A673 (cell line): ENCODE measurements around the gene ZNF385C. TPM values are rescaled to one million over a fixed set of nuclear protein-coding genes. Genes with fewer than 3 reads are reported as not detected.

Experiments
- BruUV-seq: library from RNA; stranded (reverse); fragments of 400-500 nt; replicated peaks from 2 replicates; lab custom pipeline; 2021; lab: Mats Ljungman, UMichigan
- CTCF ChIA-PET: fragments of 300-600 bp; sonication (Branson Sonifier 250); formaldehyde crosslinking; loops from one replicate; lab custom pipeline; 2022; ENCODE audit warnings: antibody characterized with exemption; lab: Charles Lee
- POLR2A ChIA-PET: fragments of 300-600 bp; sonication (Branson Sonifier 250); formaldehyde crosslinking; loops from one replicate; lab custom pipeline; 2022; ENCODE audit warnings: antibody characterized with exemption; ENCODE audit not compliant: low non-redundant PET; lab: Charles Lee
- DNase-seq: peaks from one replicate; pipeline ENCODE4 v3.0.0-alpha.2; 2015; ENCODE audit warnings: low spot score
- H3K27ac ChIP-seq: fragments of 200-600 bp; sonication (generic); 2 replicates; pipeline ENCODE4 v1.5.1; 2016; ENCODE audit warnings: mixed run types, low read depth, mild to moderate bottlenecking, mixed read lengths, antibody characterized with exemption, low read length; ENCODE audit not compliant: poor library complexity, severe bottlenecking
- H3K27me3 ChIP-seq: fragments of 200-600 bp; sonication (generic); replicated peaks from 2 replicates; pipeline ENCODE4 v1.6.1; 2017; ENCODE audit warnings: mixed run types, low read depth, mild to moderate bottlenecking, mixed read lengths, antibody characterized with exemption, low read length; ENCODE audit not compliant: insufficient read depth, poor library complexity
- H3K36me3 ChIP-seq: fragments of 200-600 bp; sonication (generic); 2 replicates; pipeline ENCODE4 v1.6.1; 2016; ENCODE audit warnings: mixed run types, mild to moderate bottlenecking, mixed read lengths, antibody characterized with exemption, low read length; ENCODE audit not compliant: insufficient read depth, poor library complexity, severe bottlenecking
- H3K4me1 ChIP-seq: fragments of 200-600 bp; sonication (generic); 2 replicates; pipeline ENCODE4 v1.6.1; 2017; ENCODE audit warnings: mixed run types, mild to moderate bottlenecking, mixed read lengths, antibody characterized with exemption, low read length; ENCODE audit not compliant: insufficient read depth, poor library complexity, severe bottlenecking
- H3K4me3 ChIP-seq: fragments of 200-600 bp; sonication (generic); 2 replicates; pipeline ENCODE4 v1.5.1; 2016; ENCODE audit warnings: low read depth, mixed run types, mild to moderate bottlenecking, mixed read lengths, low read length; ENCODE audit not compliant: poor library complexity, severe bottlenecking
- H3K9me3 ChIP-seq: fragments of 200-600 bp; sonication (generic); 2 replicates; pipeline ENCODE4 v1.6.1; 2016; ENCODE audit warnings: mixed run types, low read depth, mild to moderate bottlenecking, mixed read lengths, antibody characterized with exemption, low read length; ENCODE audit not compliant: poor library complexity, severe bottlenecking
- EZH2 ChIP-seq: fragments of 200-600 bp; sonication (generic); IDR thresholded peaks from 2 replicates; pipeline ENCODE4 v1.6.1; 2017; ENCODE audit warnings: borderline replicate concordance, low read depth, mild to moderate bottlenecking, mixed read lengths, antibody characterized with exemption, low read length; ENCODE audit not compliant: poor library complexity, severe bottlenecking
- intact Hi-C: fragments of 100-400 bp; cut with micrococcal nuclease; formaldehyde crosslinking; loops from one replicate; pipeline ENCODE4 v1.10.0; 2022; ENCODE audit not compliant: unreplicated experiment
- total RNA-seq: library from RNA; stranded (reverse); gene quantifications from 2 replicates; pipeline ENCODE4 v1.2.3, GENCODE V29; 2021
- TF ChIP-seq, protein P1 (sequence below): fragments of 300-800, 200-600 bp; sonication (generic); conservative IDR thresholded peaks from 2 replicates; pipeline ENCODE4 v1.5.1; 2017; ENCODE audit warnings: low read depth, mild to moderate bottlenecking, antibody characterized with exemption, low read length, moderate library complexity, mixed read lengths

Gene ZNF385C
- total RNA-seq, 1 experiment from 2014 or later = 0.17 TPM

DNA sequence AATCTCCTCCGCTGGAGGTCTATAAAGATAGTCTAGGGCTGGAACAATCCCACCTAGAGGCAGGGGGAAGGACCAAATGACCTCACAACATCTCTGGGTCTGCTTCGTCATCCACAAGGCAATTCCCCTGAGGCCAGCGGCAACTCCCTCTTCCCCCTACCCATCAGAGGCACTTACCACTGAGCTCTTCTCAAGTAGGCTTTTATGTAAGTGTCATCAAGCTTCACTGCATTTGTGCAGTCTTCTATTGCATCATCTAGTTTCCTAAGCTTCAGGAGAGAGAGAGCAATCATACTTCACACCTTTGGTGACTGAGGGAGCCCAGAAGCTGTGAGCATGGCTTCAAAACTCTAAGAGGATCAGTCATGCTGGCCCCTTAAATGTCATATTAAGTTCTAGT is 110.6 kb downstream of the ZNF385C start:
- no peaks in the 10 kb centered on the region for H3K4me1 ChIP-seq
- no TSS peak for BruUV-seq
- no peak overlapping the region for H3K27ac ChIP-seq
- no peaks in the 10 kb centered on the region for H3K27me3 ChIP-seq
- intact Hi-C loops = no loop called here
- ChIA-PET POLR2A (no interaction called here), CTCF (no interaction called here)
- no peaks in the 10 kb centered on the region for H3K9me3 ChIP-seq
- H3K36me3 ChIP-seq = peaks cover 45% of the 10 kb centered on the region
- TF ChIP-seq, protein P1, sequence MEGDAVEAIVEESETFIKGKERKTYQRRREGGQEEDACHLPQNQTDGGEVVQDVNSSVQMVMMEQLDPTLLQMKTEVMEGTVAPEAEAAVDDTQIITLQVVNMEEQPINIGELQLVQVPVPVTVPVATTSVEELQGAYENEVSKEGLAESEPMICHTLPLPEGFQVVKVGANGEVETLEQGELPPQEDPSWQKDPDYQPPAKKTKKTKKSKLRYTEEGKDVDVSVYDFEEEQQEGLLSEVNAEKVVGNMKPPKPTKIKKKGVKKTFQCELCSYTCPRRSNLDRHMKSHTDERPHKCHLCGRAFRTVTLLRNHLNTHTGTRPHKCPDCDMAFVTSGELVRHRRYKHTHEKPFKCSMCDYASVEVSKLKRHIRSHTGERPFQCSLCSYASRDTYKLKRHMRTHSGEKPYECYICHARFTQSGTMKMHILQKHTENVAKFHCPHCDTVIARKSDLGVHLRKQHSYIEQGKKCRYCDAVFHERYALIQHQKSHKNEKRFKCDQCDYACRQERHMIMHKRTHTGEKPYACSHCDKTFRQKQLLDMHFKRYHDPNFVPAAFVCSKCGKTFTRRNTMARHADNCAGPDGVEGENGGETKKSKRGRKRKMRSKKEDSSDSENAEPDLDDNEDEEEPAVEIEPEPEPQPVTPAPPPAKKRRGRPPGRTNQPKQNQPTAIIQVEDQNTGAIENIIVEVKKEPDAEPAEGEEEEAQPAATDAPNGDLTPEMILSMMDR = no peak
- no peak for TF ChIP-seq EZH2
- no peak for DNase-seq
- H3K4me3 ChIP-seq = no peak overlapping the region

DNA sequence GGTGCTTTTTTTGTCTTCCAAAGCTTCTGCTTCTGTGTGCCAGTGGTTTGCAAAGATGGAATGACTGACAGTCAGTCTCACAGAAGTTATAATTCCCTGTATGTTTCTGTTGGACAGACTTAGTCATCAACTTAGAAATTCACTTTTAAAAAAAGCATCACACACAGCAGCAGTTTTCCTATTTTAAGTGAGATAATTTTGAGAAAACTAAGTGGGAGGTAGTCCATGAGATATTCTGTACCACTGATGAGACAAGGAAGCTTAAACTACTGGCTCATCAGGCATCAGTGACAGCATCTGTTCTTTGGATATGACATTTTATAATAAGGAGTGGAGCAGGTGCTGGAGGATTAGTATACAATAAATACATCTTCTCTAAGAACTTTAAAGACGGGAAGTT is 111.6 kb downstream of the ZNF385C start:
- CTCF ChIA-PET = no interaction called here
- no peaks in the 10 kb centered on the region for H3K4me1 ChIP-seq
- no peaks in the 10 kb centered on the region for H3K9me3 ChIP-seq
- no peak for DNase-seq
- no peak overlapping the region for H3K27ac ChIP-seq
- no peak overlapping the region for H3K4me3 ChIP-seq
- BruUV-seq = no TSS peak
- TF ChIP-seq EZH2 = no peak
- TF ChIP-seq, protein P1 = no peak
- intact Hi-C loops = no loop called here
- H3K27me3 ChIP-seq = no peaks in the 10 kb centered on the region
- peaks cover 44% of the 10 kb centered on the region for H3K36me3 ChIP-seq
- POLR2A ChIA-PET = no interaction called here

DNA sequence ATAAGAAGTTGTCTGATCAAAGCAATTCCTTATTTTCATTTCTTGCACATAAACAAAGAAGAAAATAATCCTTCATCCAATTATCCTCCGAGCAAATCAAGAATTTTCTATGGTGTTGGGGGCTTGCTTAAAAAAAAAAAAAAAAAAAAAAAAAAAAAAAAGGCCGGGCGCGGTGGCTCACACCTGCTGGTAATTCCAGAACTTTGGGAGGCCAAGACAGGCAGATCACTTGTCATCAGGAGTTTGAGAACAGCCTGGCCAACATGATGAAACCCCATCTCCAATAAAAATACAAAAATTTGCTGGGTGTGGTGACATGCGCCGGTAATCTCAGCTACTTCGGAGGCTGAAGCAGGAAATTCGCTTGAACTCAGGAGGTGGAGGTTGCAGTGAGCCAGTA is 112.4 kb downstream of the ZNF385C start:
- no TSS peak for BruUV-seq
- Histone ChIP-seq H3K4me3 (no peak overlapping the region), H3K9me3 (no peaks in the 10 kb centered on the region), H3K36me3 (peaks cover 47% of the 10 kb centered on the region), H3K4me1 (no peaks in the 10 kb centered on the region), H3K27ac (no peak overlapping the region), H3K27me3 (no peaks in the 10 kb centered on the region)
- ChIA-PET CTCF (no interaction called here), POLR2A (no interaction called here)
- TF ChIP-seq EZH2 = no peak
- TF ChIP-seq, protein P1 = no peak
- intact Hi-C loops = no loop called here
- DNase-seq = no peak
